Femur (tissue), 1 donor: Measurements from ENCODE around the gene ILDR2.
"Not testable (repeated sequence)": the region's sequence is repeated elsewhere in the genome, so short reads cannot be mapped to it uniquely, and the experiment has no call there.

Source experiments
- DNase-seq: peaks from one replicate; pipeline ENCODE4 v3.0.0-alpha.2; 2017

The ILDR2 gene

DNA sequence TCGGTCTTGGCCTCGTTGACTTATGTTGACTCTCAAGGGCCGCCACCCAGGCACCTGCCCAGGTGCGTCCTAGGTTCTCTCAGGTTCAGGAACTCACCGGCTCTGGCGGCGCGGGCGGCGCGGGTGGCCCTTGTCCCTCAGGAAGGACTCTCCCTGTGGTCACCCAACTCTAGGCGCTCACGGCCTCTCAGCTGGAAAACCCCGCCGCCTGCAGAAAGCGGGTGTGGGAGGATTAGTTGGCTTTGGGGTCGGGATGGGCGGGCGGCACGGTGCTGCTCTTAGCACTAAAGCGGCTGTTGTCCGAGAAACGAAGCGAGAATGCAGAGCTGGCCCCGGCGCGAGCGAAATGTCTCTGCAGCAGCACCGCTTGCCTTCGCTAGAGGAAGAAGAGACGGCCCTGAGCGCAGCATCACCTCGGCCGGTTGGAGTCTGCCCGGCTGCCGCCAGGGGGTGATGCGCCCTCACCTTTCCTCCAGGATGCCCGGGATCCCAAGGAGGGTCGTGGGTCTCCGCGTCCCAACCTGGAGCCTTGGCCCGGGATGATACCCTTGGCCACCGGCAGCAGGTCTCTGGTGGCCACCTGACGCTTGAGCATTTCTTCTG lies 91.2 kb downstream of the ILDR2 start:
- DNase-seq: peak; percentile 73

DNA sequence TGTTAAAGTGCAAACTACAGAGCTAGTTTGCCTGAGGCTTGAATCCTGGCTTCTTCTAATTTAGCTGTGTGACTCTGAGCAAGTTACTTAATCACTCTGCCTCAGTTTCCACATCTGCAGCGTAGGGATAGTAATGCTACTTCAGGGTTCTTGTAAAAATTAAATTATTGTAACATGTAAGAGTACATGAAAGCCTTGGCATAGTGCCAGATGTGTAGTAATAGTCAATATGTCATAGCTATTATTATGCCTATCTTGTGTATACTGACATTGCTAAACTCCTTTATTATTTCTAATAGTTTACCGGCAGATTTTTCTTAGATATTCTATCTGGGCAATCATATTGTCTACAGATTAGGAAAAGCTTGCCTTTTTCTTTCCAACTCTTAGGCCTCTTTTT lies 92.4 kb downstream of the ILDR2 start:
- DNase-seq: no peak

- DNase-seq: not testable (repeated sequence)
Measured at GRCh38 chr1:166878173-166878917, 97.0 kb downstream of the ILDR2 start.

DNA sequence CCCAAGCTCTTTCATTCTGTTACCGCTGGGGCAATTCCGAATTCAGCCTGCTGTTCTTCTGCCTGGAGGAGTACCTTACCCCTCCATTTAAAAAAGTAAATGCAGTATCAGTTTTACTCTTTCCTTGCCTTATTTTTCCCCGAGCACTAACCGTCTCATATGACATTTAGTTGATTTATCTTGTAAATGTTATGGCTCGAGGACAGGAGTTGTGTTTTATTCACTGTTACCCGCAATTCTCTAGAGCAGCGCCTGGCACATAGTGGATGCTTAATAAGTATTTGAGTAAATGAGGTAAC lies 98.9 kb downstream of the ILDR2 start:
- no peak for DNase-seq

- peak; percentile 99 for DNase-seq
Measured at GRCh38 chr1:166875734-166876539, 99.4 kb downstream of the ILDR2 start, which contains the start of gene TADA1. Gene TADA1 (minus strand): TSS chr1:166876264. CDS start chr1:166876233, 31 bp downstream.

GRCh38 chr1:166875302-166875733 lies 100.0 kb downstream of the ILDR2 start:
- no peak for DNase-seq

DNA sequence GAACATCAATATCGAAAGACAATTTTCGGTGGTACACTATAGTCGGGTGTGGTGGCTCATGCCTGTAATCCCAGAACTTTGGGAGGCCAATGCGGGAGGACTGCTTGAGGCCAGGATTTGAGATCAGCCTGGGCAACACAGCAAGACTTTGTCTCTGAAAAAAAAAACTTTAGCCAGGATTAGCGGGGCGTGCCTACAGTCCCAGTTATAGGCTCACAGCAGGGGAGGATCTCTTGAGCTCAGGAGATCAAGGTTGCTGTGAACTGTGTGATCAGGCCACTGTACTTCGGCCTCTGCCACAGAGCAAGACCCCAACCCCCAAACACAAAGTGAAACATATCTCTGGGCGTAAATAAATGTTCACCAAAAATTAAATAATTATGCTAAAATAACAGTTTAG lies 100.9 kb downstream of the ILDR2 start:
- DNase-seq: no peak

GRCh38 chr1:166870584-166870983 lies 104.8 kb downstream of the ILDR2 start:
- DNase-seq: no peak

DNA sequence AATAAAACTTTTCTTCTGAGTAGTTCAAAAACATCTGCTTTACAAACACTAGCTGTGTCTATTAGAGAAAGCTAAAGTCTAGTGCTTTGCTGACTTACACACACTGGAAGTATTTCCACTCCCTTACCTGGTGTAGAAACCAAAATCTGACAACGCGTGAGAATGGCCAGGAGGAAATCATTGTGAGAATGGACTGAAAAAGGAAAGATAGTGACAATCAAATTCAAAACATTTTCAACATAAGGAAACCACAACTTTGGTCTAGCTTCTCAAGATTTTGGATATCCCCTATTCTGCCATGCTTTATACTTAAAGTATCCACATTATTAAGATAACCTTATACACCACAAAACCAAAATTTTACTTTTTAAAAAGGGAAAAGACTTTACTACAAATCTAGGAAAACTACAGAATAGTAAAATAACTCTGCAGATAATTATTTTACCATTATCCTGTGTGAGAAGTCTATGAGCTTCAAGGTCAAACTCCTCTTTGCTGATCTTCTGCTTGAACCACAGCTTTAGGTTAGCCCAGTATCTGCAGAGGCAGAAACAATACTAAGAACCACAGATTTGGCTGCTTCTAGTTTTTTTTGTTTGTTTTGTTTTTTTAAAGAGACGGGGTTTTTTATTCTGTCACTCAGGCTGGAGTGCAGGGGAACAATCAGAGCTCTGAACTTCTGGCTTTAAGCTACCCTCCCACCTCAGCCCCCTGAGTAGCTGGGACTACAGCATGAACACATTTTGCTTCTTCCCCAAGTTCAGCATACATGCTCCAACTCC lies 105.8 kb downstream of the ILDR2 start:
- no peak for DNase-seq

GRCh38 chr1:166868639-166869038 lies 106.7 kb downstream of the ILDR2 start:
- no peak for DNase-seq

DNA sequence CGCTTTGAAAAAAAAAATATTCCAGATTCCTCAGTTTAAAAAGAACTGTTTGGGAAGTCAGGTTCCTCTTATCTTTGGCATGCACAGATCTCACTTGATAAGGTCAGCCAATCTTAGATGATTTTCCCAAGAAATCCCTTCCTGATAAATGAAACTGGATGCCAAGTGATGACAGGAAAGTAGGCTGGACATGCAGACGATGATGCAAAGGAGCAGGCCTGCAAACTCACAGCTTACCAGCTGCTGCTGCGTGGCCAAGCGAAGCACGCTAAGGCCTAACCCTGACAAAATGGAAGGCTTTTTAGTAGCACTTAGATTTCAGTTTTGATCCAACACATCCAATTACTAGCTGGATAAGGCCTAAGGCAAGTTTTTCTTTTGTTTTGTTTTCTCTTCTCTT lies 109.4 kb downstream of the ILDR2 start:
- DNase-seq: no peak

- DNase-seq: no peak
Measured at GRCh38 chr1:166859597-166859996, 115.7 kb downstream of the ILDR2 start.

DNA sequence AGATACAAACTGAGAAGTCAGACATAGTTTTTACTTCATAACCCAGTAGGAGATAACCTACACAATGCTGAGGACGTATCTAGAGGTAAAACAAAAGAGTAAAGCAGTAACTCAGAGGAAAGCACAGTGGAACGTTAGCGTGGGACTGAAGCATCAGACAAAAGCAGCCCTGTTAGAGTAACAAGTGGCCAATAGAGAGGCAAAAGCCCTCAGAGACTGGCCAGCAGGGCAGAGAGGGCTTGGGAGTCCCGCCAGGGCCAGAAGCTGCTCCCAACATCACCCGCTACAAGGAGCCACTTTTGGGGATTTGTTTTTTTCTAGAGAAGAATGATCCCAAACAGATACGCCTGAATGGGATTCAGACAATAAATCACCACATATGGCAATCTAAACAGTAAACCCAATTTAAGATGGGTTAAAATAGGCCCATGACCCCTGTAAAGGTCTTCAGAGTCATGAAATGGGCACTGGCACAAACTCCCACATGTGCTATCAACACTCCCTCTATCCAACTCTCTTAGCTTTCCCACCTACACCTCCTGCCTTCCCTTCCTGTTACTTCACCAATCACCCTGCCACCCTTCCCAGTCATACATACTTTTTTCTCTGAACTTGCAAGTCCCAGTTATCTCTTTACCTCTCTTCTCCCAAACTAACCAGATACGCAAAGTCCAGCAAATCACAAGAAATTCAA lies 116.5 kb downstream of the ILDR2 start:
- no peak for DNase-seq
